Astrocyte of the cerebellum (primary cell): ENCODE results near the gene MTMR3.

Source experiments
- DNase-seq: peaks from one replicate; pipeline ENCODE4 v3.0.0-alpha.2; 2011; ENCODE audit warnings: low read depth
- H3K4me3 ChIP-seq: 2 replicates; pipeline ENCODE4 v1.5.1; 2011; ENCODE audit warnings: mild to moderate bottlenecking, low read depth, low read length, moderate library complexity
- in situ Hi-C: cut with HindIII; loops from 2 replicates; pipeline ENCODE4 v1.10.0; 2017; ENCODE audit warnings: low sequenced_read_pairs
- TF ChIP-seq, protein P1 (sequence below): IDR thresholded peaks from 2 replicates; pipeline ENCODE4 v1.5.1; 2012; ENCODE audit warnings: low read length, low read depth, moderate library complexity, mild to moderate bottlenecking; ENCODE audit errors: missing control alignments

MTMR3 gene

DNA sequence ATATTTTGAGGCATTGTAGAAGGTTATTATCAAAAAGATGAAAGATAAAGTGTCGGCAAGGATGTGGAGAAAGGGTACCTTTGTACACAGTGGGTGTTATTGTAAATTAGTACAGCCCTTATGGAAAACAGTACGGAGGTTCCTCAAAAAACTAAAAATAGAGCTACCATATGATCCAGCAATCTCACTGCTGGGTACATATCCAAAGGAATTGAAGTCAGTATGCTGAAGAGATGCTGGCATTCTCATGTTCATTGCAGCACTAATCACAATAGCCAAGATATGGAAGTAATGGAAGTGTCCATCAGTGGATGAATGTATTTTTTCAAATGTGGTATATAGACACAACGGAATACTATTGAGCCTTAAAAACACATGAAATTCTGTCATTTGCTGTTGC is 15.1 kb upstream of the MTMR3 start:
- TF ChIP-seq, protein P1, sequence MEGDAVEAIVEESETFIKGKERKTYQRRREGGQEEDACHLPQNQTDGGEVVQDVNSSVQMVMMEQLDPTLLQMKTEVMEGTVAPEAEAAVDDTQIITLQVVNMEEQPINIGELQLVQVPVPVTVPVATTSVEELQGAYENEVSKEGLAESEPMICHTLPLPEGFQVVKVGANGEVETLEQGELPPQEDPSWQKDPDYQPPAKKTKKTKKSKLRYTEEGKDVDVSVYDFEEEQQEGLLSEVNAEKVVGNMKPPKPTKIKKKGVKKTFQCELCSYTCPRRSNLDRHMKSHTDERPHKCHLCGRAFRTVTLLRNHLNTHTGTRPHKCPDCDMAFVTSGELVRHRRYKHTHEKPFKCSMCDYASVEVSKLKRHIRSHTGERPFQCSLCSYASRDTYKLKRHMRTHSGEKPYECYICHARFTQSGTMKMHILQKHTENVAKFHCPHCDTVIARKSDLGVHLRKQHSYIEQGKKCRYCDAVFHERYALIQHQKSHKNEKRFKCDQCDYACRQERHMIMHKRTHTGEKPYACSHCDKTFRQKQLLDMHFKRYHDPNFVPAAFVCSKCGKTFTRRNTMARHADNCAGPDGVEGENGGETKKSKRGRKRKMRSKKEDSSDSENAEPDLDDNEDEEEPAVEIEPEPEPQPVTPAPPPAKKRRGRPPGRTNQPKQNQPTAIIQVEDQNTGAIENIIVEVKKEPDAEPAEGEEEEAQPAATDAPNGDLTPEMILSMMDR = no peak
- DNase-seq = no peak
- in situ Hi-C loops = no loop called here

DNA sequence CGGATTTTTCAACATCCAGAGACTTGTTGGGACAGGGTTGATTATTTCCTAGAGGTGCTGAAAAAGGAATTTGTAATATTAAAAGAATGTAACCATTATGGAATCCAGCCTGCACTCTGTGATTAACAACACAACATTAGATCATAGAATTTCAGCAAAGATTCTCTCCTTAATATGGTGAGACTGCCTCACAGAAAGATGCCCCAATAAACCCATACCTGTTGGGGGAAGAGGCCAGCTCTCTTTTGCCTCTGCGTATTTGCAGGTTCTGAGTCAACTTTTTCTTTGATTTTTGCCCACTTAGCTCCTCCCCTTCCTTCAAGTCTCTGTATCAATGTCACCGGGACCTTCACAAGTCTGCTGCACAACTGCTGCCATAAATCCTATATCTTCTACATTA is 12.4 kb upstream of the MTMR3 start:
- H3K4me3 ChIP-seq = no peak overlapping the region
- DNase-seq = no peak
- TF ChIP-seq, protein P1 = no peak
- in situ Hi-C loops = no loop called here

More for the DNA sequence above, 15.1 kb upstream of the MTMR3 start:
- H3K4me3 ChIP-seq = no peak overlapping the region

DNA sequence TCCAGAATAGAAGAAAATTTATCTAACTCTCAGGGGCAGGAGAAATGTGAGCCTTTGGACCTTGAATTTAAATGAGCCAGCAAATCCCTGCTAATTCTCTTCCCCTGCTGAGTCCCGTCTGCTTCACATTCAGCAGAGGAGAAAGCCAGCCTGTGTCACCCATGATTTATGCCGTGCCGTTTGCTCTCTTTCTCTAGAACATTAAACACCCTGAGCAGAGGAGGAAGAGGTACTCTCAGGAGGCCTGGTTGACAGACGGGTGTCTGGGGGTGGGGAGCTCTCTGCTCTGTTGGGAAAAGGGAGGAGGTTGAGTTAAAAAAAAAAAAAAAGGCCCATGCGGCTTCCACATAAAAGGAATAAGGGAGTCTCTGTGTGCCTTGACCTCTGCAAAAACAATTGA is 11.3 kb upstream of the MTMR3 start:
- in situ Hi-C loops = no loop called here
- DNase-seq = no peak
- no peak overlapping the region for H3K4me3 ChIP-seq
- TF ChIP-seq, protein P1 = no peak

DNA sequence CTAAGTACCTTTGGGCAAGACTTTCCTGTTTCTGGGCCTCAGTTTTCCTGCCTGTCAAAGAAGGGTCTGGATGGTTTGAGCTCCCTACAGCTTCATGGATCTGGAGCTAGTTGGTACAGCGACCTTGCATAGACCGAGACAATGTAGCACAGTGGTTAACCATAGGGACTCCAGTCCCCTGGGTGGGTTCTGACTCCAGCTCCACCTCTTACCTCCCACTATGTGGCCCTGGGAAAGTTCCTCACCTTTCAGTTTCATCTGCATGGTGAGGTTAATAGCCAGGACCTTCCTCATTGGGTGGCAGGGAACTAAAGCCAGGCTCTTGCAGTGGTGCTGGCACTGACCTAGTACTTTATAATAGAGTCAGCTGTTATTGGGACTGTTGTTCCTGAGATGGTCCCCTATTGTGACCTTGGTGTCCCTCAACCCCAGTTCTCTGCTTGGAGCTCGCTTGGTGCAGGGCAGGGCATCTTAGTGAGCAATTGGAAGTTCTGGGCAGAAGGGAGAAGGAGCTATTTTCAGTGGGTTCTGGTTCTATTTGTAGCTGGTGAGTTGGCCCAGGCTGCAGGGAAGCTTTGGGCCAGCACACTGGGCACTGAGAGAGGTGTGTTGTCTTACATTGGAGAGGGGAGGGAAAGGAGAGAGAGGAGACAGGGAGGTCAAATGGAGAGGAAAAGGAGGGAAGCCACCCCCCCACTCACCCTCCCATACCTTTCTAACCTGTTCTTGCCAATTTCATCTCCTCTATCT is 10.7 kb upstream of the MTMR3 start:
- TF ChIP-seq, protein P1 = no peak
- in situ Hi-C loops = no loop called here
- DNase-seq = no peak
- H3K4me3 ChIP-seq = no peak overlapping the region

DNA sequence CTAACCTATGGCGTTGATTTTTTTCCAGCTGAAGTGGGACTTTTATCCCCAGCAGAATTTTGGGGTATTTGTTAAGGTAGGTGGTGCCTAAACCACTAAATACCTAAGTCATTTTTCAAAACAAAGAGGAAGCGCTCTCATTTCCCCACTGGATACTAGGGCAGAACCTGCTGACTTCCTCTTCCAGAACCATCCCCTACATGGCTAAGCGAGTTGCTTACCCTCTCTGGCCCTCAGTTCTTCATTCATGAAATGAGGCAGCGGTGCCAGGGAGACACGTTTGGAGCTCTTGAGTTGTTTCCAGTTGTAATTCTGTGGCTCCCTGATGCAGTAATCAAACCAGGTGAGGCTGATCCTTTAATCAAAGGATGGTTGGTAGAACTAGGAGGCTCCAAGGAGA is 10.0 kb upstream of the MTMR3 start:
- in situ Hi-C loops = no loop called here

DNA sequence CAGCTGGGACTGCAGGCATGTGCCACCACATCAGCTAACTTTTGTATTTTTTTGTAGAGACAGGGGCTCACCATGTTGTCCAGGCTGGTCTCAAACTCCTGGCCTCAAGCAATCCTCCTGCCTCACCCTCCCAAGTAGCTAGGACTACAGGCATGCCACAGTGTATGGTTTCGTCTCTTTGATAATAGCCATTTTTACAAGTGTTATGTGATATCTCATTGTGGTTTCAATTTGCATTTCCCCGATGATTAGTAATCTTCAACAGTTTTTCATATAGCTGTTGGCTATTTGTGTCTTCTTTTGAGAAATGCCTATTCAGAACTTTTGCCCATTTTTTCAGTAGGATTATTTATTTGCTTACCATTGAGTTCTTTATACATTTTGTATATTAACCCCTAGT is 9.0 kb upstream of the MTMR3 start:
- no peak for DNase-seq
- in situ Hi-C loops = no loop called here
- no peak overlapping the region for H3K4me3 ChIP-seq
- TF ChIP-seq, protein P1 = no peak

More for the DNA sequence above, 10.0 kb upstream of the MTMR3 start:
- no peak overlapping the region for H3K4me3 ChIP-seq
- no peak for DNase-seq
- TF ChIP-seq, protein P1 = no peak
